Dermis microvascular lymphatic vessel endothelial cell (primary cell): ENCODE data around the gene MYRIP. TPM values are rescaled to one million over a fixed set of nuclear protein-coding genes. Genes with fewer than 3 reads are reported as not detected.
A peak's percentile ranks its signal among the peaks of the same experiment; 100 is the strongest.

Experiments used
- DNase-seq, 2 donors: peaks; one replicate each; pipeline versions ENCODE4 v3.0.0 to v3.0.0-alpha.2; 2010; ENCODE audit warnings: low read depth in 2 of 2
- total RNA-seq: library from RNA; depleted of rRNA; stranded (reverse); fragments of >200 nt; gene quantifications from 2 replicates; pipeline ENCODE4 v1.2.1, GENCODE V29; 2014

The MYRIP gene
- total RNA-seq, 1 donor from 2014 or later = 5.0 TPM

DNA sequence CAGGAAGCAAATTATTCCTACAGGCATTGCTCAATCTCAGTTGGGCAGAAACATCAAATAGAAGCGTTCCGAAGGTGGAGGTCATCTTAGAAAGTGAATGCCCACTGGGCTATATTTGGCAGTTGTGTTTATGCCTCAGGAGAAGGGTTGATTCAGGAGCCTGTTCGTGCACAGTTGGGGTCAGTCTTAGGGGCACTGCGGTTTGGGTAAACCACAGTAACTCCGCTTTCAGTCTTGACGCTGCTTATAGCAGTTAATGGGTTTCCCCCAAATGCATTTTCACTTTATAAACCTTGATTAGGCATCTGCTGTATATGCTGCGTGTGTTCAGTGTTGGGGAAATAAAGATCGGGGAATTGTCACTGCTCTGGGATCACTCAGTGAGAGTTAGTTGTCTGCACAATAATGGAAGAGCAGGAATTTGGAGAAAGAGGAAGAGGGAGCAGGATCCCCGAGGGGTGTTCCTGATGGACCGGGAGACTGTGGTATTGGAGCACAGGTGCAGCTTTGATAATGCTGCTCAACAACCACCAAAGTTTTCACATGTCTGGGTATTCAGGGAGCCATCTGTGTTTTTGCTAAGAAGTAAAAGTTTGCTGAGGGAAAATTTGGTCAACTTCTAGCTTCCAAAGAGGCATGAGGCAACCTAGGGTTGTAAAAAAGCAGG, 375.8 kb downstream of the MYRIP start:
- DNase-seq = no peak

DNA sequence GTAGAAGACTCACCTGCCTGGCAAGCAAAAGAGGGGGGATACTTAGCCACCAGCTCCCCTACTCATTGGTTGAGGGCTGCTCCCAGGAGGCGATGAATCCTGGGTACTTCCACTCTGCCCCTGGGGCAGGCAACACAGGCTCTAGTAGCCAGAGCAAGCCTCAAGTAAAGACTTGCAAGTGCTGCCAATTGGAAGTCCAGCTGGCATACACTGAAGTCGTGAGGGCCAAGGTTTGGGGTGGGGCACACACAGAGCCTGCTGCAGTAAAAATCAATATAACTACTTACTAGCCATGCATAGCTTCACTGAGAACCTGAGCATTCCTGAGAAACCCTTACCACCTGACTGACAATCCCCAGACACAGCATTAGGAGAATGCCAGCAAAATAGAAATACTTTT, 377.1 kb downstream of the MYRIP start:
- DNase-seq = no peak

DNA sequence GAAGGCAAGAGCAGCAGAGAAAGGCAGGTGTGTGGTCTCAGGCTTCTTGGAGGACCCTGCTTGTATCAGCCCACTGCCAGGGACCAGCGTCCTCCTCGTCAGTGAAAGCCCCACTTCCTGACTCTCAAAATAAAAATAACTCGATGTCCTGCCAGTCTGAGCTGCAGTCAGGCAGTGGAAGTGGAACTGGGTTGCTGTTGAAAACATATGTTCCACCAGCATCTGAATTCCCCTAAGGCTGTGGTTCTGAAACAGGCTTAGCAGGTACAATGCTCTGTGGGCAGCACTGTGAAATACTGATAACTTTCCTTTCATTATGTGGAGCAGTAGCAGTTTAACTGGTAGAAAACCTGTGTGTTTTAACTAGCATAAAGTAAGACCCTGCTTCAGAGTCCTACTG, 378.5 kb downstream of the MYRIP start:
- no peak for DNase-seq

DNA sequence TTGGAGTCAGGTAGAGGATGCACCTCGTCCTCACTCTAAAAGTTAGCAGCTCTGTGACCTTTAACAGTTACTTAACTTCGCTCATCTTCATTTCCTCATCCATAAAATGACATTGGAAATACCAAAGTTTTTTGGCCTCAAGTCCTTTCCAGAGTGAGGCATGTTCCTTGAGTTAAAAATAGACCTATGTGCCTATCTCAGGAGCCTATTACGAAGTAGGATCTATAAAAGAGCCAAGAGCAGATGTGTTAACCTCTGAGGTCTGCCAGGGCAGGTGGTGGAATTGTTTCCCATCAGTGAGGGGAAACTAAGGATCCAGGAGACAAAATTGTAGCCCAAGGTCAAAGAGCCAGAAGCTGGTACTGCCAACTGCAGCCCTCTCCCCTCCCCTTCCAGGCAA, 379.7 kb downstream of the MYRIP start:
- DNase-seq = no peak

DNA sequence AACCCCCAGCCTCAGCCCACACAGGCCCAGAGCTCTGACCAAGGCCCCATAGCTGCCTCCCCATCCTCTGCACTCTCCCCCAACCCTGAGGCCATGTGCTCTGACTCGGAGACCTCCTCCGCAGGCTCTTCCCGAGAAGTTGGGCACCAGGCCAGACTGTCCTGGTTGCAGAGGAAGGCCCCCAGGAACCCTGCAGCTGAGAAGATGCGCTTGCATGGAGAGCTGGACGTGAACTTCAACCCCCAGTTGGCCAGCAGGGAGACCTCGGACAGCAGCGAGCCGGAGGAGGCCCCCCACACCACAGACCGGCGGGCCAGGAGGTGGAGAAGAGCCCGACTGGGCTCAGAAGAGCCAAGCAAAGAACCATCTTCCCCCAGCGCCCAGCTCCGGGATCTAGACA, 380.6 kb downstream of the MYRIP start:
- DNase-seq = no peak

DNA sequence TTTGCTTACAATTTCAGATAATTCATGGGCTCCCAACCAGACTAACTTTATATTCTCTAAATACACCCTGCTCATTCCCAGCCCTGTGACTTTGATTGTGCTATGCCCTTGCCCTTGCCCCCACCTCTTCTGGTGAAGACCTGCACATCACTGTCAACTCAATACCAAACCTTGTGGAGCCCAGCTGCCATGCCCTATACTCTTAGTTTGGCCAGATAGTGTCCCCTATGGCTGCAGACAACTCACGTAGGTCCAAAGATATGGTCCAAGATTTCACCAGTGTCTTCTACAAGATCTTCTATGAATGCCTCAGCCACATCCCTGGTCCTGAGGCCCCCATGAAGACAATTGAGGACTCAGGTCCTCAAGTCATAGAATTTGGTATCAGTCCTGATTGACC, 381.8 kb downstream of the MYRIP start:
- no peak for DNase-seq

DNA sequence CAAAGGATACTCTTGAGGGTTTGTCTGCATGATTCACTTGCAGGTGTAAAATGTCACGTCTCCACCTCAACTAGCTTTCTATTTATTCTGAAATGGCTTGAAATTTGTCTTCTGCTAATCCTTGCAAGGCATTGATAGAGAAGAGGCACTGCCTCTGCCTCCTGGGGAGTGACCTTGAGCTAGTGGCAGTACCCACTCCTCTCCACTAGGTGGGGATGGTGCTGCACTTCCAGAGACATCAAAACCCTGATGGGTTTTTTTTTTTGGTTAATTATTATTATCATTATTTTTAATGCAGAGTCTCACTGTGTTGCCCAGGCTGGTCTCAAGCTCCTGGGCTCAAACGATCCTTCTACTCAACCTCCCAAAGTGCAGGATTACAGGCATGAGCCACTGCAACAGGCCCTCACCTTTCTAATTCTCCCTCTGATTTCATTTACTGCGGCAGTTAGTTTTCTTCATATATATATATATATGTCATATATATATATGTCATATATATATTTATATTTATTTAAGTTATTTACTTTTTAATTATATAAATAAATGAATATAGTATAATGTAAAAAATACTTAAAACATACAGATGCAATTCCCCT, 382.5 kb downstream of the MYRIP start:
- peak; percentile 11 to 57 for DNase-seq

DNA sequence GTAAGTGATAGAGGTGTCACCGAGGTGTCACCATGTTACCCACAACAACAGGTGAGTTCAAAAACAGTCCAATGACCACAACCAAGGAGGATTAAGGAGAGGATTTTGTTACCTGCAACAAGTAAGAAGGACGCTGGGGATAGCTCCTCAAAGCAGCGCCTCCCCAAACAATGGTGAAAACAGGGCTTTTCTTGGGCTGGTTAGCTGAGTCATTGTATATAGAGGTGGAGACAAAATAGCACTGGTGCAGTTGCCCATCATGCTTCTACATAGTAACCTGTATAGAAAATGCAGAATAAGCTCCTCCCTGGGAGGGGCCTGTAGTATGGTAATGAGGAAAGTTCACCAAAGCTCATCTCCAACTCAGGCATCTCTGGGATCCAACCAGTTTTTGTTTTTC, 383.2 kb downstream of the MYRIP start:
- no peak for DNase-seq

DNA sequence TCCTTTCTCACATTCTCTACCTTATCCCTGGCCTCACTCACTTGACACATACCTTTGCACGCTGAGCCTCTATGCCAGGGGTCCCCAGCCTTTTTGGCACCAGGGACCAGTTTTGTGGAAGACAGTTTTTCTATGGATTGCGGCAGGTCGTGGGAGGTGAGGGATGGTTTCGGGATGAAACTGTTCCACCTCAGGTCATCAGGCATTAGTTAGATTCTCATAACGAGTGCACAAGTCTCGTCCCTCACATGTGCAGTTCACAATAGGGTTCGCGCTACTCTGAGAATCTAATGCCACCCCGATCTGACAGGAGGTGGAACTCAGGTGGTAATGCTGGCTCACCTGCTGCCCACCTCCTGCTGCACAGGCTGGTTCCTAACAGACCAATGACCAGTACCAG, 387.6 kb downstream of the MYRIP start:
- DNase-seq = no peak

DNA sequence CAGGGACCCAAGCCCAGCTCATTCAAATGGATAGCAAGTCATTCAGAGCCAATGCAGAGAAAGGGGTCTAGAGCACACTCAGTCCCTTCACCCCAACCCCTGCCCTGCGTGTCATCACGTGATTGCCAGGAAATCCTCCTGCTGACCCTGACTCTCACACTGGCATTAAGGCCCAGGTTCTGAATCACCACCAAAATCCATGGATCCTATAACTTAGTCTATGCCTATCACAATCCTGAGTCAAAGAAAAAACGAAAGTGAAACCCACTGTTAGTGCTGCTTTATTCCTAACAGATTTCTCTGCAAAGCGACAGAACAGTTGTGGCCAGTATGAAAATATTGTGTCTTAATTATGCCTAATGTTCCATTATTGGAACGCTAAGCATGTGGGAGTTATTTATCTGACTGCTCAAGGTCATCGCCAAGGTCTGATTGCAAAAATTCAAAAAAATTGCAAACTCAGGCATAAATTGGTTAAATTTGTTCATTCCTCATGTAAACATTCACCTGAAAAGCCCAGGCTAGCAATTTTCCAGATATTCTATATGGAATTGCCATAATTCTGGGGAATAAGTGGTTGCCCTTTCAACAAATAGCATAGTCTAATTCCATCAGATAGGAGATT, 391.4 kb downstream of the MYRIP start:
- DNase-seq = no peak

DNA sequence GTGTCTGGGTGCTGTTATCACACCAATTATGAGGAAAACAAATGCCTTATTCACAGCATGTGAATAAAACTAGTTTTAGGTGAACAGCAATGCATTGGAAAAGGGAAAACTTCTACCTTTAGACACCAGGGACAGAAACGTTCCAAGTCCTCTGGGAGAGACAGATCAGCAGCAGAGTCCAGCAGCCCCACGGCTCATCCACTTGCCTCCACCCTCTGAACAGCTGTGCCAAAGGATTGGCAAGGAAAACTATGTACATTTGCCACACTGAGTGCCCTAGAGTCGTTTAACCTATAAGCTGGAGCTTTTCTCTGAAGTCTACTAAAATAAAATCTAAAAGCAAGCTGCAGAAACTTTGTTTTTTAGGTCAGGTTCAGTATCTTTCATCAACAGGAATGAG, 392.4 kb downstream of the MYRIP start:
- no peak for DNase-seq

DNA sequence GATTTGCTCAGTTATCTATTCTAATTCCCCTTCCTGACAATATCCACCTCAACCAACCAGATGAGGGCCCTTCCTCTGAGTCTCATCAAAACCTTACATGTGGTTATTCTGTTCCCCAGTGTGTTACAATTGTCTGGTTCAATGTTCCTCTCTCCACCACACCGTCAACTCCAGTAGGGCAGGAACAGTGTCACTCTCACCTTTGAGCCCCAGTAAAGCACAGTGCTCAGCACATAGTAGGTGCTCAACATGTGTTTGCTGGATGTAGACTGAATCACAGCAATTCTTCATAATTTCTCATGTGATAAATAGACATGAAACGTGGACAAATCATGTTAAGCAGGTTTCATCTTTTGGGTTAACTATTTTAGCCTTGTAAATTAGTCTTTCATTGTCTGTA, 397.1 kb downstream of the MYRIP start:
- DNase-seq = no peak

DNA sequence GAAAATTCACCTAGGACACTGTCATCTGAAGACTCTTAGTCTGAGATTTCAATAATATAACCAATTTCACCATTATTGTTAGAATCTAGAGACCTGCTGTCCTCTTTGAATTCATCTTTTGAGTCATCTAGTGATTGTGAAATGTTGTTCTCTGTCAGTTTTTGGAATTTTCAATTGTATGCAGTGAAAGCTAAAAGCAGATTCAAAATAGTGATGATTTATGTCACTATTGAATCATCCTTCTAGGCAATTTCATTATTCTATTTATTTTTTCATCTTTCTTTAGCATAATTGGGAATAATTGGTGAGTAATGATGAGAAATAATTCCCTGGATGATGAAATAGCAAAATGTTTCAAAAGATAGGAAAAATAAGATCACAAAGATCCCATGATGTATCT, 398.4 kb downstream of the MYRIP start:
- DNase-seq = no peak

DNA sequence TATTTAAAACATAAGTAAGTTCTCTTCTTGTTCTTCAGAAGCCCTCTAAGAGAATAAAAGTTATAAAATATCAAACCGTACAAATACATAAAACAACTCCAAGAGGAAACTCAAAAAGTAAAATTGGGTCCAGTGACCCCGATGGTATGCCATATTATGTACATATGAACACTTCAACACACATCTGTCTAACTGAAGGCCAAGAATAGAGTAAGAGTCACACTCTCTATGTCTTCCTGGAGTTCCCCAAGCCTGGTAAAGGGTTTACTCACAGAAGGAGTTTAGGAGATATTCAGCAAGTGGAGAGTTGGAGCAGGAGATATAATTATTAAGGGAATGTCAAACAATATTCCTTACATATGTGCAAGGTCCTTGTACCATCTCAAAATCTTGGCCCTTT, 398.8 kb downstream of the MYRIP start:
- DNase-seq = no peak

DNA sequence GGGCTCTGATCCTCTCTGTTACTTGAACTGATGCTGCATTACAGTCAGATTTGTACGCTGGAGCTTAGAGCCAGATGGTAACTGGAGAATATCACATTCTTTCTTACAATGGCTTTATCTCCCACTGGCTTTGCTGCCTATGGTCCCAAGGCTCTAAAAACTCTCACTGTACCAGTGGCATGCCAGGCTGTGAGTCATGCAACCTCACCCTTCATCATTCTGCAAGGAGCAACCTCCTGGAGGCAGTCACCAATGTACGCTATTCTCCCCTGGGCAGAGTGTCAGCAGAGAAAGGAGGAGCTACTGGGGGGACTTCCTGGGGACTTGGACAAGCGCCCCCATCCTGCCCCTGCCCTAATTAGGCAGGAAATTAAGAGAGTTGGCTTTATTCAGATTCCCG, 402.2 kb downstream of the MYRIP start:
- no peak for DNase-seq

DNA sequence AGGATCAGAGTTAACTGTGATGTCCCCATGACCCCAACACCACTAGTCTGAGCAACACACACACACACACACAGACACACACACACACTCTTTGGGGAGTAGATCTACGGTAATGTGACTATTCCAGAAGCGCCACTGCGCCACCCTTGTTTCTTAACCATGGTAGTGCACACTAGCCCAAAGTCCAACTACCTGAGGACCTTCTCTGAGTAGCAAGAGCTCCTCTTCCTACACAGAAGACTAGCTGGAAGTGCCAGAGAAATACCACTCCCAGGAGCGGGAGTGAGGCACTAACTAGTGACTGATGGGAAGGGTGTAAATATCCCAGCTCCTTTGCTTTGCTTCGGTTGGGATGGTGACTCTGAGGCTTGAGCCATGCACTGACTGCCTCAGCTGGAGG, 404.1 kb downstream of the MYRIP start:
- no peak for DNase-seq

DNA sequence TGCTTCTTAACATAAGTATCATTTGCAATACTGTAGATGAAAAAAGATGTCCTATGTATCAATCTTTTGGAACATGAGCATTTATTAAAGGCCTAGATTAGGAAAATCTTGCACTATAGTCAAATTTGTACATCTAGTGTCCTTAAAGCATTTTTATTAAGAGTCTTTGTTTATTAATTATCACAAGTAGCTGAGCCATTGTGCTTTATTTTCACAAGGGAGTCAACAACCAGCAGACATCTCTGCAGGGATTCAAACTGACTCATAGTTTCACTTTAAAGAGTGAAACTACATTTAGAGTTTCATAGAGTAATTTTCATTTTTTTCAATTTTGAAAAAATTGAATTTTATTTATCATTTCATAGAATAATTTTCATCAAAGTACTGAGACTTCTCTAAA, 405.6 kb downstream of the MYRIP start:
- no peak for DNase-seq

DNA sequence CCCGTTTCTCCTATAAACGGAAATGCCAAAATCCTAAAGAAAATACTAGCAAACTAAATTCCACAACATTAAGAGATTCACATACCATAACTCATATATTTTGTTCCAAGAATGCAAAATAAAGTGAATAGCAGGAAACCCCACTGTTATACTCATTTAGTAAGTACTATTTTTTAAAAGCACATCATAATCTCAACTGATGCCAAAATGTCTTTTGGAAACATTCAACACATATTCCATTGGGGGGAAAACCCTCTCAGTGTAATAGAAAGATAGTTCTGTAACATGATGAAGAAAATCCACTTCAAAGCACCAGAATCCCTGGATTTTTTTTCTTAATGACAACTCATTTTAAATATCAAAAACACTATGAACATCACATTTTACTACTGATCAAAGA, 407.1 kb downstream of the MYRIP start:
- peak in 1 of 2 donors; percentile 31 for DNase-seq

DNA sequence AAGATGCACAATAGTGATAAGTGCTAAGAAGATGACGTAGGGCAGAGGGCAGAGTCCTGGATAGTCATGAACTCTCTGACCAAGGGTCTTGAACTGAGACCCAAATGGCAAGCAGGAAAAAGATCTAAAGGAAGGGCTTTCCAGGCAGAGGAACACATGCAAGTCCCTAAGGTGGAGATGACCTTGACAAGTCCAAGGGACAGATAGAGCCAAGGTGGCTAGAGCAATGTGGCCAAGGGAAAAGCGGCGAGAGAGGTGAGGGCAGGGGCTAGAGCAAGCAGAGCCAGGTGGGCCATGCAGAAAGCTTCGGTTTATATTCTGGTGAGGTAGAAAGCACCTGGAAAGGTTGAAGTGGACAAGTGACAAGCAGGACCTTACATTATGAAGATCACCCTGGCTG, 414.4 kb downstream of the MYRIP start:
- DNase-seq = no peak

DNA sequence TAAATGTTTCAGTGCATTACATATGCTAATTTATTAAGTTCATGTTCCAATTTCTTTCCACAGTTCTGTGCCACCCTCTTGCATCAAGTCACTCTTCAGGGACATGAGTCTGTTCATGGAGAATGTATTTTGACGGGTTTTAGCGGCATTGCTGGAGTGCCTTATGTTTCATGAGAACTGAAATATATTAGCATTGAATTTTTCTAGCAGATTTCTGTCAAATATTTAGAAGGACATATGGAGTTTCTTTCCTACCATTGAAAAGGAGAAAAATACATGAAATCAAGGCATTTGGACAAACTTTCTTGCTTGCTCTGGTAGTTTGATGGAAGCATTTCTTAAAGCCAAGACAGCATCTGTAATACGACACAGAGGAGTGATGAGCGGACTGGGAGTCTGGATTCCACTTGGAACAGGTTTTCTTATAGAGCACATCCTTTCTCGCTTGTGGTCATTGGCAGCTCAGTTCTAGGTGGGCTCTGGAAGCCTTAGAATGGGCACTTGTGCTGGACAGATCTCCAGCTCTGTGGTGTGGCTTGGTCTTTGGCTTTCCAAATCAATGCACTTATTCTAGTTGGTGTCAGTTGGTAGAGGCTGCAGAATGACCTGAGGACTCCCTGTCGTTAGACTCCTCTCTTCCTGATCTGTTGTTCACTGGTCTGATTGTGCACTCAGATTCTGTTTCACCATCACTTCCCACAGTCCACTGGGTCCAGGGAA, 415.5 kb downstream of the MYRIP start:
- no peak for DNase-seq

DNA sequence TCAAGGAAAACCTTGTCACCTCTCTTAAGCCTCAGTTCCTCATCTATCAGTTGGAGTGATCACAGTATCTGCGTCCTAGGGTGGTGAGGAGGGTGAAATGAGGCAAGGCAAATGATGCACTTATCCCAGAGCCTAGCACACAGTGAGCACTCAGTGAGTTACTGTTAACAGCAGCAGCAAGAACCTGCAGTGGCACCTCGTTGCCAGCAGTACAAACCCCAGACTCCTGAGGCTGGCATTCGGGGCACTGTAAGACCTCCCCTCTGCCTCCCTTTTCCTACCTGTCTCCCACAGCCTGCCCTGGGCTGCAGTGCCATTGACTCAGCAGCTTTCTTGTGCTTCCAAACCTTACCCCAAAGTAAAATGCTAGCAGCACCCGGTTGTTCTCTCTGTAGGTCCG, 417.2 kb downstream of the MYRIP start:
- no peak for DNase-seq

DNA sequence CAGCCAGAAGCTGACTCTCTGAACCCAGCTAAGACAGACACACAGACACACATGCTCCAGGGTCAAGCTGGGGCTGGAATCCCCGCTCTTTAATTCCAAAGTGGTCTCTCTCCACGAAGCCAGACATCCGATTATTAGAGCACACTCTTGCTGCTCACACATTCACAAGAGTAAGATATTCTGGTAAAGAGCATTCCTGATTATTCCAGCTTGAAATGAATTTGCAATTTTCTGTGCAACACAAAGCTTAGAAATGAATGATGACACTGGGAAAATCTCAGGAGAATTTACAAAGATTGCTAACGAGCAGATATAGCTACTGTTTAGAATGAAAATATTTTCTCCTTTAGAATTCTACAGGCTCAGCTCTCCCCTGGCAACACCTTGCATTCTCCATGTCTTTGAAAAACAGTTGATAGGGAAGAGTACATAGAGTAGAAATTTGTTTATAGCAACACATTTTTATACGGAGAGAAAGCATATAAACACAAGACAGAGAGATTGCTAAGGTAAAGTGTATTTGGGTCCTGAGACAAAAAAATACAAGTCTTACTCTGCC, 419.5 kb downstream of the MYRIP start:
- DNase-seq = no peak
